ENCODE results near the gene PGC.

The PGC gene

DNA sequence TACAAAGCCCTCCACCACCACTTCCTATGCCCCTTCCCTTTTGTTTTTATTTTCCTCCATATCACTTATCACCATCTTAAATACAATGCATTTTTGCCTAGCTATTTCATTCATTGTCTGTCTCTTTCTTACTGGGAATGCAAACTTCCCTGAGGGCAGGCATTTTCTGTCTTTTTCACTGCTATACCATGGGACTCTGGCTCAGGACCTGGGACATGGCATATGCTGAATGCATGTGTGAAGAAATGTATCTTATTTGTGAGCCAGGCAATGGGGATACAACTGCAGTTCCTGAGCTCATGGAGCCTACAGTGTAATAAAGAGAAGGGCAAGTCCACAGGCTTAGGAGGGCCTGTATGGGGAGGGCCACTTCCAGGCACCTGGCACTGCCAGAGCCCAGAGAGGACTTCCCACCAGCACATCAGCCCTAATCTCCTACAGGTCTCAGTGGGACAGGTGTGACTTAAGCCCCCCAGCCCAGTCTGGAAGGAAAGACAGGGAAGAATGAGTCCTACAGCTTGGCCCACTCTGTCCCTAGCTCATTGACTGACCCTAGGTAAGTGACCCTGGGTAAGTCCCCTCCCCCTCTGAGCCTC is 55.0 kb downstream of the PGC start:
- no peak overlapping the region for H3K4me3 ChIP-seq (ENCODE audit: low read depth, low read length)
- DNase-seq (ENCODE audit: low read depth, low spot score): no peak
- in situ Hi-C loops (cut with HindIII; ENCODE audit: low sequenced_read_pairs): no loop called here
- TF ChIP-seq, protein P1, sequence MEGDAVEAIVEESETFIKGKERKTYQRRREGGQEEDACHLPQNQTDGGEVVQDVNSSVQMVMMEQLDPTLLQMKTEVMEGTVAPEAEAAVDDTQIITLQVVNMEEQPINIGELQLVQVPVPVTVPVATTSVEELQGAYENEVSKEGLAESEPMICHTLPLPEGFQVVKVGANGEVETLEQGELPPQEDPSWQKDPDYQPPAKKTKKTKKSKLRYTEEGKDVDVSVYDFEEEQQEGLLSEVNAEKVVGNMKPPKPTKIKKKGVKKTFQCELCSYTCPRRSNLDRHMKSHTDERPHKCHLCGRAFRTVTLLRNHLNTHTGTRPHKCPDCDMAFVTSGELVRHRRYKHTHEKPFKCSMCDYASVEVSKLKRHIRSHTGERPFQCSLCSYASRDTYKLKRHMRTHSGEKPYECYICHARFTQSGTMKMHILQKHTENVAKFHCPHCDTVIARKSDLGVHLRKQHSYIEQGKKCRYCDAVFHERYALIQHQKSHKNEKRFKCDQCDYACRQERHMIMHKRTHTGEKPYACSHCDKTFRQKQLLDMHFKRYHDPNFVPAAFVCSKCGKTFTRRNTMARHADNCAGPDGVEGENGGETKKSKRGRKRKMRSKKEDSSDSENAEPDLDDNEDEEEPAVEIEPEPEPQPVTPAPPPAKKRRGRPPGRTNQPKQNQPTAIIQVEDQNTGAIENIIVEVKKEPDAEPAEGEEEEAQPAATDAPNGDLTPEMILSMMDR (IDR thresholded peaks at IDR 0.05; ENCODE audit: low read depth, low read length): no peak

DNA sequence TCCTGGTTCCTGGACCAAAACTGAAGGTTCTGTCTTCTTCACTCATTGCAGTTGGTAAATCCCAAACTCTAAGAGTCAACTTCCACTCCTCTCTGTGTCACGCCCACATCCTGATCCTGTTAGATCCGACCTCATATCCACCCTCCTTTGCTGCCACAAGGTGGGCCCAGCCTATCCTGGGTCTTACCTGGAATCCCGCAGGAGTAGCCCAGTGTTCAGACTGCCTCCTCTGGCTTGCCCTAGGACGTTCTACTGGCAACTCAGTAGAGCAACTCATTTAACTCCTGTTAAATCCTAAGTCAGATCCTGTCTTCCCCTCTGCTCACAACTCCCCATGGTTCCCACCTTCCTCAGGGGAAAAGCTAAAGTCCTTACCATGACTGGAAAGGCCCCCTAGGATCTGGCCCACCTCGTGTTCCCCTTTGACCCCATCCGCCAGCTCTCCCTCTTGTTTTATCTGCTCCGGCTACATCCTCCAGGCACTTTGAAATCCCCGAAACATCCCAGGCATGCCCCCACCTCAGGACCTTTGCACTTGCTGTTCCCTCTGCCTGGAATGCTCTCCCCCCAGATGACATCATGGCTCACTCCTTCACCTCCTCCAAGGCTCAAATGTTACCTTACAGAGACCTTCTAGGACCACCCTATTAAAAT is 55.6 kb downstream of the PGC start:
- in situ Hi-C loops (cut with HindIII; ENCODE audit: low sequenced_read_pairs): no loop called here
- DNase-seq (ENCODE audit: low read depth, low spot score): no peak
- TF ChIP-seq, protein P1 (IDR thresholded peaks at IDR 0.05; ENCODE audit: low read depth, low read length): no peak
- H3K4me3 ChIP-seq (ENCODE audit: low read depth, low read length): no peak overlapping the region

GRCh38 chr6:41690541-41691330 is 56.5 kb downstream of the PGC start:
- no peak for DNase-seq (ENCODE audit: low read depth, low spot score)
- in situ Hi-C loops (cut with HindIII; ENCODE audit: low sequenced_read_pairs): no loop called here
- H3K4me3 ChIP-seq (ENCODE audit: low read depth, low read length): no peak overlapping the region
- TF ChIP-seq, protein P1 (IDR thresholded peaks at IDR 0.05; ENCODE audit: low read depth, low read length): no peak

- DNase-seq (ENCODE audit: low read depth, low spot score): peak; percentile 15
- in situ Hi-C loops (cut with HindIII; ENCODE audit: low sequenced_read_pairs): no loop called here
- H3K4me3 ChIP-seq (ENCODE audit: low read depth, low read length): no peak overlapping the region
- TF ChIP-seq, protein P1 (IDR thresholded peaks at IDR 0.05; ENCODE audit: low read depth, low read length): no peak
Observed at GRCh38 chr6:41689171-41690008, 57.8 kb downstream of the PGC start.

- TF ChIP-seq, protein P1 (IDR thresholded peaks at IDR 0.05; ENCODE audit: low read depth, low read length): no peak
- H3K4me3 ChIP-seq (ENCODE audit: low read depth, low read length): no peak overlapping the region
- no peak for DNase-seq (ENCODE audit: low read depth, low spot score)
- in situ Hi-C loops (cut with HindIII; ENCODE audit: low sequenced_read_pairs): no loop called here
Observed at GRCh38 chr6:41688256-41688965, 58.8 kb downstream of the PGC start.

All from astrocyte of the spinal cord (primary cell).